ENCODE results near the gene RAD50.
A peak's percentile ranks its signal among the peaks of the same experiment; 100 is the strongest.

Gene RAD50

DNA sequence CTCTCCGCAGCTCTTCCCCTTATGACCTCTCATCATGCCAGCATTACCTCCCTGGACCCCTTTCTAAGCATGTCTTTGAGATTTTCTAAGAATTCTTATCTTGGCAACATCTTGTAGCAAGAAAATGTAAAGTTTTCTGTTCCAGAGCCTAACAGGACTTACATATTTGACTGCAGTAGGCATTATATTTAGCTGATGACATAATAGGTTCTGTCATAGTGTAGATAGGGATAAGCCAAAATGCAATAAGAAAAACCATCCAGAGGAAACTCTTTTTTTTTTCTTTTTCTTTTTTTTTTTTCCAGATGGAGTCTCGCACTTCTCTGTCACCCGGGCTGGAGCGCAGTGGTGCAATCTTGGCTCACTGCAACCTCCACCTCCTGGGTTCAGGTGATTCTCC is 80.5 kb downstream of the RAD50 start:
- DNase-seq = no peak

- no peak for DNase-seq
Measured at GRCh38 chr5:132639706-132640130, 82.9 kb downstream of the RAD50 start.

- DNase-seq = no peak
Measured at GRCh38 chr5:132640613-132641012, 83.8 kb downstream of the RAD50 start.

GRCh38 chr5:132641241-132641723 is 84.5 kb downstream of the RAD50 start:
- no peak for DNase-seq

- no peak for DNase-seq
Measured at GRCh38 chr5:132641841-132642240, 85.1 kb downstream of the RAD50 start.

DNA sequence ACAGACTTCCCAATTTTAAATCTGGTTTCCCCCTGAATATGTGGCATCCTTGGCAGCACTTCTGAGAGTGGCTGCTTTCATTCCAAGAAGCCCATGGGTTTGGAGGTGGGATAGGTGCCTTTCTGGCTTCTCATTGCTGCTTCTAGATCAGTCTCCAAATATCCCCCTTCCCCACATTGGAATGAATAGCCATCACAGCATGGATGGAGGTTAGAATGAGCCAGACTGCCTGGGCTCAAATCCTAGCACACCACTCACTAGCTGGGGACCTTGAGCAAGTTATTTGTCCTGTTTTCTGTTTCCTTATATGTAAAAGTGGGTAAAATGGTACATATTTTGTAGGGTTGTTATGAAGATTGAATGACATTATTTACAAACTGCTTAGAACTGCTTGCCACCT is 87.4 kb downstream of the RAD50 start:
- DNase-seq = no peak

DNA sequence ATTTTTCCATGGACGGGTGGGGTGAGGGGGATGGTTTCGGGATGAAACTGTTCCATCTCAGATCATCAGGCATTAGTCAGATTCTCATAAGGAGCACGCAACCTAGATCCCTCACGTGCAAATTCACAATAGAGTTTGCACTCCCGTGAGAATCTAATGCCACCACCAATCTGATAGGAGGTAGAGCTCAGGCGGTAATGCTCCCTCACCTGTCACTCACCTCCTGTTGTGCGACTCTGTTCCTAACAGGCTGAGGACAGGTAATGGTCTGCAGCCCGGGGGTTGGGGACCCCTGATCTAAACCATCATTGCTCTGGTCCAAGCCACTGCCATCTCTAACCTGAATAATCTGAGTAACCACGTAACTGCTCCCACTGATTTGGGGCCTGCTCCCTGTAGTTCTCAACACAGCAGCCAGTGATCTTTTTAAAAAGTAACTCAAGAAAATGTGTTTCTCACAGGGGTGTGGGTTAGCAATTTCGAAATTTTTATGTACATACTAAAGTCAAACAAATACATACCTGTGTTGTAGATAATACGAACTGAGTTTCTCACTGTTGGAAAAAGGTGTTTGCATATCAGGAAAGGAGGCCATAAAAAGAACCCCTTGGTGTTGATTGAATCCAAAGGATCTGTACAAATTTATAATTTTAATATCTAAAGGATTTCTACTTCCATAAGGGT is 89.9 kb downstream of the RAD50 start:
- DNase-seq = no peak

- DNase-seq = no peak
Measured at GRCh38 chr5:132647473-132647872, 90.7 kb downstream of the RAD50 start.

DNA sequence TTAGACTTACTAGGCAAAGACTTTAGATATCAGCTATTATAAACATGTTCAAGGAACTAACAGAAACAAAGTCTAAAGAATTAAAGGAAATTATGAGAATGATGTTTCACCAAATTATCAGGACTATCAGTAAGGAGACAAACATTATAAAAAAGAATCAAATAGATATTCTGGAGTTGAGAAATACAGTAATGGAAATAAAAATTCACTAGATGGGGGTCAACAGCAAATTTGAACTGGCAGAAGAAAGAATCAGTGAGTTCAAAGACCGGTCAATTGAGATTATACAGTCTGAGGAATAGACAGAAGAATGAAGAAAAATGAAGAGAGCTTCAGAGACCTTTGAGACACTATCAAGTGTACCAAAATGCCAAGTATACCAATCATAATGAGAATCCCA is 91.6 kb downstream of the RAD50 start:
- no peak for DNase-seq

DNA sequence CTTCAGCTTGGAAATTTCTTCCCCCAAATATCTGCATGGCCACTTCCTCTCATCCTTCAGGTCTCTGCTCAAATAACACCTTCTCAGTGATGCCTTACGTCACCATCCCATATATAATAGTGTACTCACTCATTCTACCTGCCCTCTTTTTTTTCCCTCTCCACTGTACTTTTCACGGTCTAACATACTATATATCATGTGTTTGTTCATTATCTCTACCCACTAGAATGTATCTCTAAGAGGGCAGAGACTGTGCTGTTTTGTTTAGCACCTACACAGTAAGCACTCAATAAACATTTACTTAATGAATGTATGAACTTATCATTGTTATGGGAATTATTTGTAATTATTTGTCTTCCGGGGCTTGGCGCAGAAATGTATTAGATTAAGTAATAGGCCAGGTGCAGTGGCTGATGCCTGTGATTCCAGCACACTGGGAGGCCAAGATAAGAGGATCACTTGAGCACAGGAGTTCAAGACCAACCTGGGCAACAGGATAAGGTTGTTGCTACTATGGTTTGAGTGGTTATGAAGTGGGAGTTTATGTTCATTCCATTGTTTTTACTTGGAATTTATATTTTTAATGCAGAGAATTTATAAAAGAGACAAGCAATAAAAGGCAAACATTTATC is 95.2 kb downstream of the RAD50 start:
- DNase-seq = no peak

- DNase-seq = no peak
Measured at GRCh38 chr5:132653716-132654115, 96.9 kb downstream of the RAD50 start.

DNA sequence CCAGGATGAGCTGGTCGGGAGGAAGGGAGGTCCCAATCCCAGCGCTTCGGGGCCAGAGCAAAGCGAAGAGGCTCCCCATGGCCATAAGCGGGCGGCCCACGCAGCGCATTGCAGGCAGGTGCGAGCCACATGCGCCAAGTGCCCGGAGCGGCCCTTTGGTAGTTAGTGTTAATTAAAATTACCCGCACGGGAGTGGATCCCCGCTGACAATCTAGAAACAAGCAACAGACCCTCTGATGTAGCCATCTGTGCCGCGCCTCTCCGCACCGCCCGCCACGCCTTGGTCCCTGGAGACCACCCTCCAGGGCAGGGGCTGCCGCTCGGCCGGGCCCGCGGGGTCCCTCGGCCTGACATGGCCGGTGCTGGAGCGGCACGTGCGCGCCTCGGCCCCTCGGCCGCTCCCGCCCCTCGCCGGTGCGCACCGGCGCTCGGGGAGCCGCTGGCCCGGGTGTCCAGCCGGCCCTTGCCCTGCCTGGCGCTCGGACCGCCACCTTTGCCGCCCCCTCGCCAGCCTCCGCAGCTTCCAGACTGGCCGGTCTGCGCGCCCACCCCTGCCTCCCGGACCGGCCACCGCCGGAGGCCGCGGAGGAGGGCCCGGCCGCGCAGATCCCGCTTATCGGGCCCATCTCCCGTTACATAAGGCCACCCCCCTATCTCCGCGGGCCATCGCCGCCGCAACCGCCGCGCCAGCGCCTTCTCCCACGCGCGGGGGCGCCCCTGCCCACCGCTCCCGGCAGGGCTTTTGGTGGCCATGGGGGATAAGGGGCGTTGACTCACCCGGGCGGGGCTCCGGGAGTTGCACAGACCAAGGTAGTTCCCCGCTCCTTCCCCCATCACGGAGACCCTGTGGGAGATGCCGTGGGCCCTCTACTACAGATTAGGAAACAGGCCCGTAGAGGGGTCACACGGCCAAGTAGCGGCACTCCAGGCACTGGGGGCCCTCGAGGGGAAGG is 99.3 kb downstream of the RAD50 start:
- DNase-seq = peak; percentile 43

- no peak for DNase-seq
Measured at GRCh38 chr5:132656774-132657355, 100.1 kb downstream of the RAD50 start.

- DNase-seq = no peak
Measured at GRCh38 chr5:132657676-132658380, 101.1 kb downstream of the RAD50 start, which contains the start of gene IL13. Gene IL13, plus strand, starts transcription at chr5:132658173. Its CDS starts 14 bp downstream, at chr5:132658187.

- DNase-seq = no peak
Measured at GRCh38 chr5:132658381-132659302, 101.9 kb downstream of the RAD50 start.

DNA sequence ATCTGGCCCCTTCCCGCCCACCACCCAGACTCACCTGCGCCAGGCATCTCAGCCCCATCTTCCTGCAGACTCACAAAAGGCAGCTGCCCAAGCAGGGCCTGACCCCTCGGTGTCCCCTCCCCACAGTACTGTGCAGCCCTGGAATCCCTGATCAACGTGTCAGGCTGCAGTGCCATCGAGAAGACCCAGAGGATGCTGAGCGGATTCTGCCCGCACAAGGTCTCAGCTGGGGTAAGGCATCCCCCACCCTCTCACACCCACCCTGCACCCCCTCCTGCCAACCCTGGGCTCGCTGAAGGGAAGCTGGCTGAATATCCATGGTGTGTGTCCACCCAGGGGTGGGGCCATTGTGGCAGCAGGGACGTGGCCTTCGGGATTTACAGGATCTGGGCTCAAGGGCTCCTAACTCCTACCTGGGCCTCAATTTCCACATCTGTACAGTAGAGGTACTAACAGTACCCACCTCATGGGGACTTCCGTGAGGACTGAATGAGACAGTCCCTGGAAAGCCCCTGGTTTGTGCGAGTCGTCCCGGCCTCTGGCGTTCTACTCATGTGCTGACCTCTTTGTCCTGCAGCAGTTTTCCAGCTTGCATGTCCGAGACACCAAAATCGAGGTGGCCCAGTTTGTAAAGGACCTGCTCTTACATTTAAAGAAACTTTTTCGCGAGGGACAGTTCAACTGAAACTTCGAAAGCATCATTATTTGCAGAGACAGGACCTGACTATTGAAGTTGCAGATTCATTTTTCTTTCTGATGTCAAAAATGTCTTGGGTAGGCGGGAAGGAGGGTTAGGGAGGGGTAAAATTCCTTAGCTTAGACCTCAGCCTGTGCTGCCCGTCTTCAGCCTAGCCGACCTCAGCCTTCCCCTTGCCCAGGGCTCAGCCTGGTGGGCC is 103.1 kb downstream of the RAD50 start:
- no peak for DNase-seq

- no peak for DNase-seq
Measured at GRCh38 chr5:132661231-132662003, 104.6 kb downstream of the RAD50 start.

DNA sequence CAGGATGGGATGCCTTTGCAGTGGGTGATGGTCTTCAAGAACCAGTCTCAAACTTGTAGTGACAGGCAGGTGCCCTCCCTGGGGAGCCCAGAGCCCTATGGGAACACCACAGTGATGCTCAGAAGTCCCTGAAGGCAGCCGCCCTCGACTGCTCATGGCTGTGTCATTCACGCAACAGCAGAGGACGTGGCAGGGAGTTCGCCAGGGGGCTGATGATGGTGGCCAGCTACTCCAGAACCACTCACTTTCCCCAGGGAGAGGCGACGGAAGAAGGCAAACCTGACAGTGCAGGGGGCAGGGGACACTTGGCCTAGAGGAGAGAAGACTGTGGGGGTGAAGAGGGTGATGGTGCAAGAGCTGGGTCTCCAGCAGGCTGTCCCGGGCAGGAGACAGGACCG is 105.2 kb downstream of the RAD50 start:
- no peak for DNase-seq
